ES-I3 (cell line): ENCODE measurements around the gene VPS45.

ENCODE experiments used
- H3K36me3 ChIP-seq: 2 replicates; pipeline ENCODE4 v1.6.1; 2013; ENCODE audit warnings: mild to moderate bottlenecking, low read length, control low read depth, moderate library complexity; ENCODE audit not compliant: insufficient read depth
- H3K4me1 ChIP-seq: 2 replicates; pipeline ENCODE4 v1.6.1; 2013; ENCODE audit warnings: mild to moderate bottlenecking, control low read depth, low read length; ENCODE audit not compliant: insufficient read depth
- H3K9ac ChIP-seq: 2 replicates; pipeline ENCODE4 v1.6.1; 2013; ENCODE audit warnings: low read depth, mild to moderate bottlenecking, low read length, moderate library complexity
- H3K9me3 ChIP-seq: 2 replicates; pipeline ENCODE4 v1.6.1; 2013; ENCODE audit warnings: mild to moderate bottlenecking, low read length, moderate library complexity; ENCODE audit not compliant: control insufficient read depth, insufficient read depth

The VPS45 gene

GRCh38 chr1:150087415-150087814, 19.8 kb downstream of the VPS45 start:
- peaks cover 14% of the 10 kb centered on the region for H3K36me3 ChIP-seq
- no peaks in the 10 kb centered on the region for H3K4me1 ChIP-seq
- no peak overlapping the region for H3K9ac ChIP-seq
- H3K9me3 ChIP-seq: no peaks in the 10 kb centered on the region

GRCh38 chr1:150089846-150090520, 22.4 kb downstream of the VPS45 start:
- peaks cover 9% of the 10 kb centered on the region; the same call in 1 of the 2 replicates for H3K36me3 ChIP-seq
- no peaks in the 10 kb centered on the region for H3K4me1 ChIP-seq
- no peaks in the 10 kb centered on the region for H3K9me3 ChIP-seq
- no peak overlapping the region for H3K9ac ChIP-seq

- Histone ChIP-seq H3K36me3 (peaks cover 9% of the 10 kb centered on the region; the same call in 1 of the 2 replicates), H3K9me3 (no peaks in the 10 kb centered on the region), H3K9ac (no peak overlapping the region), H3K4me1 (no peaks in the 10 kb centered on the region)
These were observed 24.7 kb downstream of the VPS45 start for GRCh38 chr1:150092180-150092791.

- Histone ChIP-seq H3K36me3 (peaks cover 4% of the 10 kb centered on the region; the same call in 1 of the 2 replicates), H3K9ac (no peak overlapping the region), H3K9me3 (no peaks in the 10 kb centered on the region), H3K4me1 (no peaks in the 10 kb centered on the region)
These were observed 26.2 kb downstream of the VPS45 start for GRCh38 chr1:150093805-150094204.

GRCh38 chr1:150094734-150095265, 27.2 kb downstream of the VPS45 start:
- H3K9ac ChIP-seq: no peak overlapping the region
- H3K36me3 ChIP-seq: peaks cover 4% of the 10 kb centered on the region; the same call in 1 of the 2 replicates
- no peaks in the 10 kb centered on the region for H3K9me3 ChIP-seq
- H3K4me1 ChIP-seq: no peaks in the 10 kb centered on the region

- H3K9me3 ChIP-seq: no peaks in the 10 kb centered on the region
- H3K4me1 ChIP-seq: no peaks in the 10 kb centered on the region
- no peak overlapping the region for H3K9ac ChIP-seq
- H3K36me3 ChIP-seq: peaks cover 2% of the 10 kb centered on the region; the same call in 1 of the 2 replicates
These were observed 35.4 kb downstream of the VPS45 start for GRCh38 chr1:150102986-150103385.

- Histone ChIP-seq H3K9me3 (no peaks in the 10 kb centered on the region), H3K36me3 (no peaks in the 10 kb centered on the region), H3K4me1 (no peaks in the 10 kb centered on the region), H3K9ac (no peak overlapping the region)
These were observed 38.8 kb downstream of the VPS45 start for GRCh38 chr1:150106341-150106740.

- no peaks in the 10 kb centered on the region; the same call in 1 of the 2 replicates for H3K9me3 ChIP-seq
- no peak overlapping the region for H3K9ac ChIP-seq
- 0 out of 2 replicates have a peak, but pooled peaks cover 4% of the 10 kb centered on the region for H3K36me3 ChIP-seq
- no peaks in the 10 kb centered on the region for H3K4me1 ChIP-seq
These were observed 42.0 kb downstream of the VPS45 start for GRCh38 chr1:150109586-150109985.

GRCh38 chr1:150110116-150110515, 42.5 kb downstream of the VPS45 start:
- no peaks in the 10 kb centered on the region; the same call in 1 of the 2 replicates for H3K9me3 ChIP-seq
- H3K36me3 ChIP-seq: 0 out of 2 replicates have a peak, but pooled peaks cover 4% of the 10 kb centered on the region
- H3K4me1 ChIP-seq: no peaks in the 10 kb centered on the region
- H3K9ac ChIP-seq: no peak overlapping the region

- no peaks in the 10 kb centered on the region for H3K4me1 ChIP-seq
- H3K36me3 ChIP-seq: 0 out of 2 replicates have a peak, but pooled peaks cover 4% of the 10 kb centered on the region
- no peaks in the 10 kb centered on the region; the same call in 1 of the 2 replicates for H3K9me3 ChIP-seq
- no peak overlapping the region for H3K9ac ChIP-seq
These were observed 44.1 kb downstream of the VPS45 start for GRCh38 chr1:150111670-150112069.

GRCh38 chr1:150115121-150115520, 47.5 kb downstream of the VPS45 start:
- H3K9ac ChIP-seq: no peak overlapping the region
- no peaks in the 10 kb centered on the region; the same call in 1 of the 2 replicates for H3K9me3 ChIP-seq
- no peaks in the 10 kb centered on the region for H3K4me1 ChIP-seq
- 0 out of 2 replicates have a peak, but pooled peaks cover 4% of the 10 kb centered on the region for H3K36me3 ChIP-seq

- Histone ChIP-seq H3K9ac (no peak overlapping the region), H3K9me3 (no peaks in the 10 kb centered on the region; the same call in 1 of the 2 replicates), H3K36me3 (no peaks in the 10 kb centered on the region), H3K4me1 (no peaks in the 10 kb centered on the region)
These were observed 51.1 kb downstream of the VPS45 start for GRCh38 chr1:150118716-150119115.

GRCh38 chr1:150121236-150121862, 53.8 kb downstream of the VPS45 start:
- no peaks in the 10 kb centered on the region for H3K9me3 ChIP-seq
- no peak overlapping the region for H3K9ac ChIP-seq
- no peaks in the 10 kb centered on the region for H3K36me3 ChIP-seq
- no peaks in the 10 kb centered on the region for H3K4me1 ChIP-seq

- H3K9ac ChIP-seq: no peak overlapping the region
- H3K36me3 ChIP-seq: no peaks in the 10 kb centered on the region
- H3K4me1 ChIP-seq: no peaks in the 10 kb centered on the region
- no peaks in the 10 kb centered on the region for H3K9me3 ChIP-seq
These were observed 59.2 kb downstream of the VPS45 start for GRCh38 chr1:150126811-150127210.
